Activated CD4-positive, CD25-positive, alpha-beta regulatory T cell (primary cell): ENCODE results near the gene TP53TG3B.
"Not testable (repeated sequence)": the region's sequence is repeated elsewhere in the genome, so short reads cannot be mapped to it uniquely, and the experiment has no call there.

ENCODE experiments used
- DNase-seq, 4 experiments: peaks; one replicate each; lab custom pipeline; 2025; lab: John Stamatoyannopoulos, UW

The TP53TG3B gene

GRCh38 chr16:33360541-33360940 is at the start of gene TP53TG3B:
TSS of gene TP53TG3B (plus strand) at chr16:33360841. CDS start at chr16:33360909, 68 bp downstream.
- DNase-seq: not testable (repeated sequence)

GRCh38 chr16:33336226-33337012 is 24.2 kb upstream of the TP53TG3B start:
- not testable (repeated sequence) for DNase-seq

GRCh38 chr16:33337627-33338542 is 22.8 kb upstream of the TP53TG3B start:
- not testable (repeated sequence) for DNase-seq

GRCh38 chr16:33338543-33338951 is 22.1 kb upstream of the TP53TG3B start:
- not testable (repeated sequence) for DNase-seq

GRCh38 chr16:33339093-33340061 is 21.3 kb upstream of the TP53TG3B start:
- not testable (repeated sequence) for DNase-seq
